OCI-LY1 (cell line): ENCODE results near the gene TMOD2.

Experiments used
- EZH2 ChIP-seq: fragments of 200-600 bp; sonication (generic), shearing (Covaris generic); IDR thresholded peaks from 2 replicates; pipeline ENCODE4 v1.8.0; 2017; ENCODE audit warnings: borderline replicate concordance, mixed run types, mild to moderate bottlenecking, antibody characterized with exemption, low read length, moderate library complexity, mixed read lengths
- TF ChIP-seq, protein P1 (sequence below): fragments of 200-600 bp; sonication (generic), shearing (Covaris generic); IDR thresholded peaks from 2 replicates; pipeline ENCODE4 v1.5.1; 2017; ENCODE audit warnings: mild to moderate bottlenecking, antibody characterized with exemption, low read length, moderate library complexity, mixed read lengths

DNA sequence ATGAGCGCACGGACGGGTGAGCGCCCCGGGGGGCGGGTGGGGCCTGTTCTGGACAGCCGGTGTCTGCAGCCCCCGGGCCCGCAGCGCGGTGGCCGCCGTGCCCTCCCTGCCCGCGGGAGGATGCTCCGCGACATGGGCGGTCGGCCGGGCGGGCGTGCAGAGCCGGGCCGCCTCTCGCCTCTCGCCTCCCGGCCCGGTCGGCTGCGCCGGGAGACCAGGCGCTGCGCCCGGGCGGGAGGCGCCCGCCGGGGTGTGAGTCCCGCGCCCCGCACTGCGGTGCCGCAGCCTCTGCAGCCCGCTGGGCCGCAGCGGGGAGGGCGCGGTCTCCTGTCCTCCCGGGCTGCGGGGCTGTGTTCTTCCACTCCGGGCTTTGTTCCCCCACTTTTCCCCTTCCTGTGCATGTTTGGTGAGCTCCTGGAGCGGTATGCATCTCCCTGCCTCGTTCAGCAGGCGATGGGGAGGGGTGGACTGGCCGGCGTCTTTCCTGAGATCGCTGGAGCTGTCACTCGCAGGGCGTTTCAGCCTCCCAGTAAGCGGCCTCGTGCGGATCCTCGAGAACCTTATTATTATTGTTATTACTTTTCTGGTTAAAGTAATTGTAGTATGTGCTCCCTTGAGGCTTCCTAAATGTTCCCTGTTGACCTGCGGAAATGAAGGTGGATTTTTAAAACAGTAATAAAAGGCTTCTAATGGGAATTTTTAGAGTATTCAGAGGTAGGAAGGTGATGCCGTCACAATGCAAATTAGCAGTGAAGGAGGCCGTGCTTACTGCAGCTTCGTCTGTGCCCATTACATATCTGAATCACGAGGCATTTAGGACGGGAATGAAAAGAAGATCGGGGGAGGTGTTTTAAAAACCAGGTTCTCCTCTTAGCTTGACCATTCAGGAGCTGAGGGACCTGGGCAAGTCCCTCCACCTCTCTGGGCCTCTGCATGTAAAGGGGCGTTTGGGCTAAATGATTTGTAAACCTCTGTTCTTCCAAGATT lies 593 bp downstream of the TMOD2 start:
- TF ChIP-seq, protein P1, sequence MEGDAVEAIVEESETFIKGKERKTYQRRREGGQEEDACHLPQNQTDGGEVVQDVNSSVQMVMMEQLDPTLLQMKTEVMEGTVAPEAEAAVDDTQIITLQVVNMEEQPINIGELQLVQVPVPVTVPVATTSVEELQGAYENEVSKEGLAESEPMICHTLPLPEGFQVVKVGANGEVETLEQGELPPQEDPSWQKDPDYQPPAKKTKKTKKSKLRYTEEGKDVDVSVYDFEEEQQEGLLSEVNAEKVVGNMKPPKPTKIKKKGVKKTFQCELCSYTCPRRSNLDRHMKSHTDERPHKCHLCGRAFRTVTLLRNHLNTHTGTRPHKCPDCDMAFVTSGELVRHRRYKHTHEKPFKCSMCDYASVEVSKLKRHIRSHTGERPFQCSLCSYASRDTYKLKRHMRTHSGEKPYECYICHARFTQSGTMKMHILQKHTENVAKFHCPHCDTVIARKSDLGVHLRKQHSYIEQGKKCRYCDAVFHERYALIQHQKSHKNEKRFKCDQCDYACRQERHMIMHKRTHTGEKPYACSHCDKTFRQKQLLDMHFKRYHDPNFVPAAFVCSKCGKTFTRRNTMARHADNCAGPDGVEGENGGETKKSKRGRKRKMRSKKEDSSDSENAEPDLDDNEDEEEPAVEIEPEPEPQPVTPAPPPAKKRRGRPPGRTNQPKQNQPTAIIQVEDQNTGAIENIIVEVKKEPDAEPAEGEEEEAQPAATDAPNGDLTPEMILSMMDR: no peak
- TF ChIP-seq EZH2: no peak
